Measurements from ENCODE around the gene GPR35.

The GPR35 gene

DNA sequence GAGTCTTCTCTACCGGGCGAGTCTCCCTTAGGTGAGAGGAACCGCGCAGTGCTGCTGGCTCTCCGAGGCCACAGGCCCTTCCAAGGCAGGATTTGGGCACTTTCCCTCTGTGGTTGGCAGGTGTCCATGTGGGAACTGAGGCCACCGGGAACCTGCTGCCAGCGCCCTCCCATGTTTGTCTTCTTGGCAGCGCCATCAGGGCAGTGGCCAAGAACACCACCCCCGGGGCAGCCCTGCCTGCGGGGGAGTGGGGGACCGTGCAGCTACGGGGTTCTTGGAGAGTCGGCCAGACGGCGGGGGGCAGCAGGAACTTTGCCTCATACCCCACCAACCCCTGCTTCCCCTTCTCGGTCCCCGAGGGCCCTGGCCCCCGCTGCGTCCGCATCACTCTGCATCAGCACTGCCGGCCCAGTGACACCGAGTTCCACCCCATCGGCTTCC lies 28.8 kb upstream of the GPR35 start:
- TF ChIP-seq, protein P1, sequence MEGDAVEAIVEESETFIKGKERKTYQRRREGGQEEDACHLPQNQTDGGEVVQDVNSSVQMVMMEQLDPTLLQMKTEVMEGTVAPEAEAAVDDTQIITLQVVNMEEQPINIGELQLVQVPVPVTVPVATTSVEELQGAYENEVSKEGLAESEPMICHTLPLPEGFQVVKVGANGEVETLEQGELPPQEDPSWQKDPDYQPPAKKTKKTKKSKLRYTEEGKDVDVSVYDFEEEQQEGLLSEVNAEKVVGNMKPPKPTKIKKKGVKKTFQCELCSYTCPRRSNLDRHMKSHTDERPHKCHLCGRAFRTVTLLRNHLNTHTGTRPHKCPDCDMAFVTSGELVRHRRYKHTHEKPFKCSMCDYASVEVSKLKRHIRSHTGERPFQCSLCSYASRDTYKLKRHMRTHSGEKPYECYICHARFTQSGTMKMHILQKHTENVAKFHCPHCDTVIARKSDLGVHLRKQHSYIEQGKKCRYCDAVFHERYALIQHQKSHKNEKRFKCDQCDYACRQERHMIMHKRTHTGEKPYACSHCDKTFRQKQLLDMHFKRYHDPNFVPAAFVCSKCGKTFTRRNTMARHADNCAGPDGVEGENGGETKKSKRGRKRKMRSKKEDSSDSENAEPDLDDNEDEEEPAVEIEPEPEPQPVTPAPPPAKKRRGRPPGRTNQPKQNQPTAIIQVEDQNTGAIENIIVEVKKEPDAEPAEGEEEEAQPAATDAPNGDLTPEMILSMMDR (IDR thresholded peaks at IDR 0.05): no peak

DNA sequence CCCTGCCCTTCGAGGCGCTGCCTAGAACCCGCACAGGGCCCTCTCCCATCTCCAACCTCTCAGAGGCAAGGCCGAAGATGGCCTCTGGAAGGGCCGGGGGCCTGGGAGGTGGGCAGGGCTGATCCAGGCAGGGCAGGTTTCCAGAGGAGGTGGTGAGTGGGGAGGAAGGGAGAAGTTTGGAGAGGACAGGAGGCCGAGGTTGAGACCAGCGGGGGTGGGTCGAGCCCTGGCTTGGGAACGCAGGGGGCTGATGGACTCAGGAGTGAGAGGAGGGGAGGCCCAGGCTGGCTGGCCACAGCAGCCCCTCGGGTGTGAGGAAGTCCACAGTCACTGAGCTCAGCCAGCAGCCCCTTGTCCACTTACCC lies 28.2 kb upstream of the GPR35 start:
- TF ChIP-seq, protein P1 (IDR thresholded peaks at IDR 0.05): no peak

DNA sequence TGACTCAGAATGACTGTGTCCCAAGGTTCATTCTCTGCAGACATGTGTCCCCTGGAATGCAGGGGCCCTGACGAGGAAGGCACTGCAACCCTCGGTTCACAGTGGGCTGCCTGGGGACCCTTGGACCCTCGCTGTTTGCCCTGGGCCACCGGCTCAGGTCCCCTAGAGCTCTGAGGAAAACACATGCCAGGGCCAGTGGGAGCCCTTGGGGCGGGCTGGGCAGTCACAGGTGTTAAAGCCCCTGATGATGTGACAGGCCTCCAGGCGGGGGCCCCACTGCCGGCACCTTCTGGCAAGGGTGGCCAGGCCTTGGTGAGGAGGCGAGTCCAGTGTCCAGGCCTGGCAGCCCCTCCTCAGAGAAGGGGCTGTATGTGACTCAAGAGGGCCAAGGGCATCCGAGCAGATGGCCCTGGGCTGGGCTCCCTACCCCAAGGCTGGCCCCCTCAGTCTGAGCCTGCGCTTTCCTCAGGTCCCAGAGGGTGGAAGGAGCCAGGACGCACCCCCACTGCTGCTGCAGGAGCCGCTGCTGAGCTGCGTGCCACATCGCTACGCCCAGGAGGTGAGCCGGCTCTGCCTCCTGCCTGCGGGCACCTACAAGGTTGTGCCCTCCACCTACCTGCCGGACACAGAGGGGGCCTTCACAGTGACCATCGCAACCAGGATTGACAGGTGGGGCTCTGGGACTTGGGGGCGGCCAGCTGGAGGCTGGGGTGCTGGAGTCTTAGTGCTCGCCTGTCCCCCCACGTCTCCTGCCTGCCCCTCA lies 27.7 kb upstream of the GPR35 start:
- TF ChIP-seq, protein P1 (IDR thresholded peaks at IDR 0.05): no peak

DNA sequence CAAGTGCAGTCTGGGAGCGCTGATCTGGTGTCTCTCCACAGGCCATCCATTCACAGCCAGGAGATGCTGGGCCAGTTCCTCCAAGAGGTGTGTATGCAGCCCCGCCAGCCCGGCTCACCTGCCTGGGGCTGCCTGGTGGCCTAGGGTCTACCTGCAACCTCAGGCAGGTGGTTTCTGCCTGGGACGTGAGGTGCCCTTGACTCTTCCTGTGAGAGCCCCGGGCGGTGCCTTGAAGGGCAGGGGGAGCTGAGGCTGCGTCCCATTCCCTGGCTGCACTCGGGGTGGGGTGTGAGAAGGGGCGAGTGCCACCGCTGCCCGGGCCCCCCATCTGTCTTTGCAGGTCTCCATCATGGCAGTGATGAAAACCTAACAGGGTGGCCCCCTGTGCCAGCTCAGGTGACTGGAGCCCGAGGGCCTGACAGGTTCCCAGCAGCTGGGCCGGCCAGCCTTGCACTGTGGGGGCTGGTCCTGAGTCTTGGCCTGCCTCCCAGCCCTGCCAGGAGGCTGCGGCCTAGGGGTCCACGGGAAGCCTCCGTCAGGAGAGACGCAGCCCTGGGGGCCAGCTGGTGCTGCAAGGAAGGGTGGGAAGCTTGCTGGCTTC lies 26.9 kb upstream of the GPR35 start:
- TF ChIP-seq, protein P1 (IDR thresholded peaks at IDR 0.05): no peak

DNA sequence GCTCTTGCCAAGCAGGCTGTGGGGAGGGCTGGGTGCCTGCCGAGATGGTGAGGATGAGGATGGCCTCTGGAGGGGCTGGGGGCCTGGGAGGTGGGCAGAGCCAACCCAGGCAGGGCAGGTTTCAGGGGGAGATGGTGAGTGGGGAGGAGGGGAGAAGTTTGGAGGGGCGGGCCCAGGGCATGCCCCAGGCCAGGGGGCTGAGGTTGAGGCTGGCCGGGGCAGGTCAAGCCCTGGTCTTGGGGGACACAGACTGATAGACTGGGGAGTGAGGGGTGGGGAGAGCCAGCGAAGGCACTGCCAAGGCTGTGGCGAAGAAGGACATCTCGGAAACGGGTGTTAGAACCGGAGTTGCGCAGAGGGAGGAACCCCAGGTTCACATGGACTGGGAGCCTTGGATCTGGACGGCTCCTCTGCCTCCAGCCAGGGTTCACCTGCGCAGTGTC lies 26.1 kb upstream of the GPR35 start:
- TF ChIP-seq, protein P1 (IDR thresholded peaks at IDR 0.05): no peak

DNA sequence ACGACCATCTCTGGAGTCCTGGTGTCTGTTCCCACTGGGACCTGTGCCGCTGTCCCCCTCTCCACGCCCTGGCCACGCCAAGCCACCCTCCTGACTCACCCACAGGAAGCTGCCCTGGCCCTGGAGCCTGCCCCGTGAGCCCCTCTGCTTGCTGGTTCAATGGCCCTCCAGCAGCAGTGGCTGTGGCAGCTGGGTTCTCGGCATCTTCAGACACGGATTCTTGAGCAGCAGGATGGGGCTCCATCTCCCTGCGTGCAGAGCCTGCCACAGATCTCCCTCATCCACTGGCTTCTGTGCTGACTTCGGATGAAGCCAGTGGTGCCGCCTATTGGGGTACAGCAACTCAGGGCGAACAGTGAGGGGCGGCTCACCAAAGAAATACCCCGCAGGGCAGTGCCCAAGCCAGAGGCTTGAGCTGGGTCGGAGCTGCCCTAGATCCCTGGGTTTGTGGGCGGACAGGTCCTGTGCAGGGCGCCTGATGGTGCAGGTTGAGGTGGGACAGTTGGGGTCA lies 24.8 kb upstream of the GPR35 start:
- TF ChIP-seq, protein P1 (IDR thresholded peaks at IDR 0.05): no peak

DNA sequence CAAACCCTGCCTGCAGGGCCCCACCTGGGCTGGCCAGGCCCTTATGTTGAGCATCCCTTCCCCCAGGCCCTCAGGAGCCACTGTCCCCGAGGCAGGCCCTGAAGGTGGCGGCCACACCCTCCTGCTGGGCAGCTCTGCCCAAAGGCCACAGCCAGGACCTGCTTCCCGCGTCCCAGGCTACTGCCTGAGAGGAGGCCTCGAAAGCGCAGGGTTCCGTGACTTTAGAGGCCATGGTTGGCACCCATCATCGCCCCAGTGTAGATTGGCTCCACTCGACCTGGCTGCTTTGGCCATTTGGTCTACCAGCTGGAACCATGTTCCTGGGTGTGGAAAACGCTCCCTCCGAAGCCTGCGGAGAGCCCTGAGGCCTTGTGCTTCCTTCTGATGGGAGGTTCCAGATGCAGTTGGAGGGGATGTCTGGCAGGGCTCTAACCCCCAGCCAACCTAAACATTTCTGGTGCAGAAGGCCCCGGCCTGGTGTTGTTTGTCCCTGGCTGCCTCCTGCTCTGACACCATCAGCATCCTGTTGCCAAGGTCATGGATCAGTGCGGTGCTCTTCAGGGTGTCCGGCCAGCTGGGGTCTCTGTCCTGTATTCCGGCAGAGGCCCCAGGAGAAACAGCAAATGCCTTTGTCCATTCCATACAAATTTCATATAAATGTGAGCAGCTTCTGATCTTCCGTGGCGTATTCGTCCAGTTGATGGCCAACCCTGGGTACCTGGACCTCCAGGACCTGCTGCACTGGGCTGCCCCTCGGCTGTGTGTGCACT lies 24.0 kb upstream of the GPR35 start:
- TF ChIP-seq, protein P1 (IDR thresholded peaks at IDR 0.05): no peak
